HEK293 (cell line): ENCODE measurements around the gene HAAO.

ENCODE experiments used
- CTCF ChIA-PET: fragments of 350-600 bp; formaldehyde crosslinking; extraction: SDS; loops from one replicate; lab custom pipeline; 2021; ENCODE audit warnings: antibody characterized with exemption; lab: Yijun Ruan, JAX
- POLR2A ChIA-PET: fragments of 300-600 bp; formaldehyde crosslinking; extraction: SDS; loops from one replicate; lab custom pipeline; 2020; ENCODE audit warnings: antibody characterized with exemption, inconsistent platforms; lab: Yijun Ruan, JAX
- H3K27ac ChIP-seq: fragments of 200-500 bp; sonication (Bioruptor generic); 2 replicates; pipeline ENCODE4 v1.5.1; 2014; ENCODE audit warnings: low read depth, low read length, control low read depth, inconsistent platforms; ENCODE audit errors: extremely low read depth
- H3K36me3 ChIP-seq, 2 experiments: fragments of 200-500 bp in 1 of 2; sonication (Bioruptor generic) in 1 of 2; 1 replicate in 1 of 2; 2 replicates in 1 of 2; pipeline ENCODE4 v1.5.1; 2014 to 2017; ENCODE audit warnings: inconsistent platforms in 2 of 2, low read length in 2 of 2; ENCODE audit not compliant: control insufficient read depth in 2 of 2, insufficient read depth in 1 of 2
- H3K4me1 ChIP-seq: fragments of 200-500 bp; sonication (Bioruptor generic); 2 replicates; pipeline ENCODE4 v1.5.1; 2014; ENCODE audit warnings: mild to moderate bottlenecking, low read length, inconsistent platforms; ENCODE audit not compliant: control insufficient read depth, insufficient read depth
- H3K4me3 ChIP-seq: 2 replicates; pipeline ENCODE4 v1.5.1; 2011; ENCODE audit warnings: low read depth, mild to moderate bottlenecking, control low read depth, low read length, moderate library complexity
- H3K9me3 ChIP-seq: fragments of 200-500 bp; sonication (Bioruptor generic); 2 replicates; pipeline ENCODE4 v1.5.1; 2014; ENCODE audit warnings: low read depth, low read length, inconsistent platforms; ENCODE audit not compliant: control insufficient read depth, insufficient read depth
- BCL11B ChIP-seq: fragments of 450-650 bp; formaldehyde crosslinking; IDR thresholded peaks from 2 replicates; pipeline ENCODE4 v1.5.1; 2016; ENCODE audit warnings: low read depth, missing biosample characterization, missing genetic modification characterization
- EGR2 ChIP-seq: fragments of 450-650 bp; formaldehyde crosslinking; IDR thresholded peaks from 2 replicates; pipeline ENCODE4 v1.5.1; 2016; ENCODE audit warnings: low read depth, missing biosample characterization, missing genetic modification characterization
- KLF10 ChIP-seq: fragments of 450-650 bp; IDR thresholded peaks from 2 replicates; pipeline ENCODE4 v1.5.1; 2018; ENCODE audit warnings: missing biosample characterization, mild to moderate bottlenecking, missing genetic modification characterization
- KLF8 ChIP-seq: fragments of 450-650 bp; formaldehyde crosslinking; IDR thresholded peaks from 2 replicates; pipeline ENCODE4 v1.5.1; 2016; ENCODE audit warnings: missing biosample characterization, missing genetic modification characterization
- OVOL3 ChIP-seq: fragments of 450-650 bp; formaldehyde crosslinking; IDR thresholded peaks from 2 replicates; pipeline ENCODE4 v1.5.1; 2016; ENCODE audit warnings: missing biosample characterization, missing genetic modification characterization
- RBAK ChIP-seq: fragments of 450-650 bp; formaldehyde crosslinking; IDR thresholded peaks from 2 replicates; pipeline ENCODE4 v1.5.1; 2016; ENCODE audit warnings: missing biosample characterization, missing genetic modification characterization
- REST ChIP-seq: fragments of 450-650 bp; formaldehyde crosslinking; IDR thresholded peaks from 2 replicates; pipeline ENCODE4 v1.5.1; 2016; ENCODE audit warnings: missing biosample characterization, missing genetic modification characterization
- SETDB1 ChIP-seq: IDR thresholded peaks from one replicate; pipeline ENCODE4 v1.6.1; 2017; ENCODE audit warnings: mild to moderate bottlenecking, low read length, moderate library complexity, mixed read lengths; ENCODE audit not compliant: insufficient read length
- SP2 ChIP-seq: fragments of 450-650 bp; formaldehyde crosslinking; IDR thresholded peaks from 2 replicates; pipeline ENCODE4 v1.5.1; 2016; ENCODE audit warnings: missing biosample characterization, missing genetic modification characterization
- ZBTB10 ChIP-seq: fragments of 450-650 bp; formaldehyde crosslinking; IDR thresholded peaks from 2 replicates; pipeline ENCODE4 v1.5.1; 2016; ENCODE audit warnings: missing biosample characterization, missing genetic modification characterization
- ZBTB48 ChIP-seq: fragments of 450-650 bp; formaldehyde crosslinking; IDR thresholded peaks from 2 replicates; pipeline ENCODE4 v1.5.1; 2016; ENCODE audit warnings: missing biosample characterization, missing genetic modification characterization
- ZNF112 ChIP-seq: fragments of 450-650 bp; formaldehyde crosslinking; IDR thresholded peaks from 2 replicates; pipeline ENCODE4 v1.5.0; 2017; ENCODE audit warnings: missing biosample characterization, missing genetic modification characterization
- ZNF114 ChIP-seq: fragments of 450-650 bp; formaldehyde crosslinking; IDR thresholded peaks from 2 replicates; pipeline ENCODE4 v1.5.0; 2017; ENCODE audit warnings: missing biosample characterization, missing genetic modification characterization
- ZNF169 ChIP-seq: fragments of 450-650 bp; formaldehyde crosslinking; IDR thresholded peaks from 2 replicates; pipeline ENCODE4 v1.5.1; 2016; ENCODE audit warnings: missing biosample characterization, missing genetic modification characterization
- ZNF2 ChIP-seq: fragments of 450-650 bp; formaldehyde crosslinking; IDR thresholded peaks from 2 replicates; pipeline ENCODE4 v1.5.1; 2016; ENCODE audit warnings: missing biosample characterization, missing genetic modification characterization
- ZNF214 ChIP-seq: fragments of 450-650 bp; formaldehyde crosslinking; IDR thresholded peaks from 2 replicates; pipeline ENCODE4 v1.5.1; 2017; ENCODE audit warnings: missing biosample characterization, mild to moderate bottlenecking, missing genetic modification characterization, borderline replicate concordance
- ZNF266 ChIP-seq: fragments of 450-650 bp; formaldehyde crosslinking; IDR thresholded peaks from 2 replicates; pipeline ENCODE4 v1.5.1; 2016; ENCODE audit warnings: missing biosample characterization, missing genetic modification characterization, low read depth
- ZNF302 ChIP-seq: fragments of 450-650 bp; formaldehyde crosslinking; IDR thresholded peaks from 2 replicates; pipeline ENCODE4 v1.5.1; 2016; ENCODE audit warnings: missing biosample characterization, missing genetic modification characterization, low read depth
- ZNF350 ChIP-seq: fragments of 450-650 bp; formaldehyde crosslinking; IDR thresholded peaks from 2 replicates; pipeline ENCODE4 v1.5.0; 2017; ENCODE audit warnings: missing biosample characterization, mild to moderate bottlenecking, missing genetic modification characterization
- ZNF416 ChIP-seq: fragments of 450-650 bp; formaldehyde crosslinking; IDR thresholded peaks from 2 replicates; pipeline ENCODE4 v1.5.1; 2016; ENCODE audit warnings: missing biosample characterization, missing genetic modification characterization
- ZNF488 ChIP-seq: fragments of 450-650 bp; formaldehyde crosslinking; IDR thresholded peaks from 2 replicates; pipeline ENCODE4 v1.5.1; 2016; ENCODE audit warnings: missing biosample characterization, missing genetic modification characterization
- ZNF558 ChIP-seq: fragments of 450-650 bp; formaldehyde crosslinking; IDR thresholded peaks from 2 replicates; pipeline ENCODE4 v1.5.1; 2016; ENCODE audit warnings: missing biosample characterization, missing genetic modification characterization
- ZNF585B ChIP-seq: fragments of 450-650 bp; formaldehyde crosslinking; IDR thresholded peaks from 2 replicates; pipeline ENCODE4 v1.5.1; 2016; ENCODE audit warnings: missing biosample characterization, missing genetic modification characterization
- ZNF664 ChIP-seq: fragments of 450-650 bp; formaldehyde crosslinking; IDR thresholded peaks from 2 replicates; pipeline ENCODE4 v1.5.1; 2016; ENCODE audit warnings: missing biosample characterization, missing genetic modification characterization
- TF ChIP-seq, protein P1 (sequence below): IDR thresholded peaks from 2 replicates; pipeline ENCODE4 v1.6.1; 2011; ENCODE audit warnings: mild to moderate bottlenecking, low read depth, low read length, borderline replicate concordance

The HAAO gene

GRCh38 chr2:42754776-42755140 lies 37.6 kb downstream of the HAAO start:
- H3K4me1 ChIP-seq: no peaks in the 10 kb centered on the region
- TF ChIP-seq ZNF664 (tag by site-specific recombination) (no peak), ZBTB48 (tag by site-specific recombination) (no peak), ZBTB10 (tag by site-specific recombination) (no peak), ZNF302 (no peak), SP2 (tag by site-specific recombination) (no peak), ZNF214 (tag by site-specific recombination) (no peak), REST (no peak), ZNF112 (tag by site-specific recombination) (no peak)
- peaks cover 0 to 19% of the 10 kb centered on the region in 2 experiments; a peak in 1 of 3 replicates for H3K36me3 ChIP-seq
- no peaks in the 10 kb centered on the region for H3K9me3 ChIP-seq
- no peak overlapping the region for H3K27ac ChIP-seq
- CTCF ChIA-PET: no interaction called here
- no peak overlapping the region for H3K4me3 ChIP-seq
- POLR2A ChIA-PET: no interaction called here

GRCh38 chr2:42754021-42754775 lies 38.2 kb downstream of the HAAO start:
- TF ChIP-seq ZNF416 (tag by site-specific recombination) (no peak), KLF8 (tag by site-specific recombination) (no peak), SETDB1 (no peak), ZNF350 (no peak), RBAK (tag by site-specific recombination) (no peak), ZNF488 (tag by site-specific recombination) (no peak), ZNF558 (tag by site-specific recombination) (no peak), ZNF585B (tag by site-specific recombination) (no peak), ZNF2 (tag by site-specific recombination) (no peak), OVOL3 (tag by site-specific recombination) (no peak), BCL11B (no peak), KLF10 (tag by site-specific recombination) (no peak), EGR2 (no peak), ZNF169 (tag by site-specific recombination) (no peak), ZNF266 (tag by site-specific recombination) (no peak), ZNF114 (tag by site-specific recombination) (no peak)
- TF ChIP-seq, protein P1, sequence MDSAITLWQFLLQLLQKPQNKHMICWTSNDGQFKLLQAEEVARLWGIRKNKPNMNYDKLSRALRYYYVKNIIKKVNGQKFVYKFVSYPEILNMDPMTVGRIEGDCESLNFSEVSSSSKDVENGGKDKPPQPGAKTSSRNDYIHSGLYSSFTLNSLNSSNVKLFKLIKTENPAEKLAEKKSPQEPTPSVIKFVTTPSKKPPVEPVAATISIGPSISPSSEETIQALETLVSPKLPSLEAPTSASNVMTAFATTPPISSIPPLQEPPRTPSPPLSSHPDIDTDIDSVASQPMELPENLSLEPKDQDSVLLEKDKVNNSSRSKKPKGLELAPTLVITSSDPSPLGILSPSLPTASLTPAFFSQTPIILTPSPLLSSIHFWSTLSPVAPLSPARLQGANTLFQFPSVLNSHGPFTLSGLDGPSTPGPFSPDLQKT: no peak
- no peaks in the 10 kb centered on the region for H3K9me3 ChIP-seq
- H3K4me1 ChIP-seq: no peaks in the 10 kb centered on the region
- CTCF ChIA-PET: no interaction called here
- peaks cover 0 to 19% of the 10 kb centered on the region in 2 experiments; a peak in 1 of 3 replicates for H3K36me3 ChIP-seq
- no peak overlapping the region for H3K27ac ChIP-seq
- POLR2A ChIA-PET: interaction anchor here (0.5 kb wide), 1 partner anchor 75 kb away, joined by 4 read pairs; no protein-coding TSS in a partner anchor
- no peak overlapping the region for H3K4me3 ChIP-seq
